Heart left ventricle (tissue), 16 donors: ENCODE results near the gene MIB2. TPM values are rescaled to one million over a fixed set of nuclear protein-coding genes. Genes with fewer than 3 reads are reported as not detected.
A peak's percentile ranks its signal among the peaks of the same experiment; 100 is the strongest.

Experiments used
- ATAC-seq, 4 donors: fragments of 200-7000 bp; cut with Tn5 transposase; one replicate each; pipeline ENCODE4 v1.9.1; 2020 to 2022; ENCODE audit warnings: moderate library complexity in 4 of 4, mild to moderate bottlenecking in 3 of 4, moderate number of reproducible peaks in 1 of 4
- DNase-seq, 5 donors: peaks; one replicate each; pipeline ENCODE4 v3.0.0-alpha.2; 2020
- H3K27ac ChIP-seq, 12 donors: fragments of 200-600 bp; sonication (generic) in 4 of 12; one replicate each; pipeline versions ENCODE4 v1.5.0 to v1.8.0; 2016 to 2022; ENCODE audit warnings: mild to moderate bottlenecking in 2 of 12
- H3K27me3 ChIP-seq, 9 donors: fragments of 200-600 bp; sonication (generic) in 2 of 9; one replicate each; pipeline versions ENCODE4 v1.5.1 to v1.8.0; 2016 to 2022; ENCODE audit warnings: mild to moderate bottlenecking in 3 of 9
- H3K36me3 ChIP-seq, 9 donors: fragments of 200-600 bp; sonication (generic) in 2 of 9; one replicate each; pipeline versions ENCODE4 v1.5.0 to v1.8.0; 2018 to 2022; ENCODE audit warnings: mild to moderate bottlenecking in 2 of 9
- H3K4me1 ChIP-seq, 12 donors: fragments of 200-600 bp; sonication (generic) in 4 of 12; one replicate each; pipeline versions ENCODE4 v1.5.0 to v1.8.0; 2016 to 2022; ENCODE audit warnings: mild to moderate bottlenecking in 3 of 12
- H3K4me3 ChIP-seq, 12 donors: fragments of 200-600 bp; sonication (generic) in 4 of 12; one replicate each; pipeline versions ENCODE4 v1.5.0 to v1.8.0; 2017 to 2022; ENCODE audit warnings: mild to moderate bottlenecking in 9 of 12, moderate library complexity in 4 of 12
- H3K9me3 ChIP-seq, 12 donors: fragments of 200-600 bp; sonication (generic) in 4 of 12; one replicate each; pipeline versions ENCODE4 v1.5.0 to v1.8.0; 2016 to 2022; ENCODE audit warnings: mild to moderate bottlenecking in 1 of 12
- POLR2A ChIP-seq, 2 donors: fragments of 450-650 bp; IDR thresholded peaks; one replicate each; pipeline ENCODE4 v1.6.1; 2017; ENCODE audit warnings: antibody characterized with exemption in 2 of 2, mild to moderate bottlenecking in 2 of 2, moderate library complexity in 2 of 2
- WGBS, 4 donors: extraction: QIAGEN DNeasy Blood & Tissue Kit in 2 of 4; methylation state at CpG; one replicate each; pipeline versions ENCODE4 v1.1.5 to v1.1.7; 2013 to 2018; 5-methylcytosine and 5-hydroxymethylcytosine counted together
- intact Hi-C, 10 donors: fragments of 100-400 bp; cut with DNase I; formaldehyde crosslinking; loops; one replicate each; pipeline versions ENCODE4 v1.11.1 to v1.14.2; 2022
- polyA plus RNA-seq, 2 donors: library from polyadenylated mRNA; stranded (reverse); fragments of 200-250 nt; gene quantifications; one replicate each; pipeline ENCODE4 v1.2.3, GENCODE V29; 2013
- total RNA-seq, 9 donors: library from RNA; depleted of rRNA in 2 of 9; stranded (reverse); fragments of >200 nt in 2 of 9; fragmentation: NEBNext Ultra II Directional in 3 of 9; extraction: Animal tissue kit (Norgen Biotek cat#: 25700) in 3 of 9; gene quantifications; one replicate each; pipeline versions ENCODE4 v1.1.0 to v1.2.4, GENCODE V29; 2016 to 2023
- TF ChIP-seq, protein P1 (sequence below), 12 donors: fragments of 200-600 bp; sonication (generic) in 4 of 12; IDR thresholded peaks; one replicate each; pipeline versions ENCODE4 v1.5.0 to v1.8.0; 2018 to 2022; ENCODE audit warnings: antibody characterized with exemption in 12 of 12, mild to moderate bottlenecking in 5 of 12
- donor health status: ischemic (EF 13 %, LVEDD 7.1; RV severe dilation, severe dysfunction).
- donor health status: healthy with polysubstance abuse.
- donor health status: DM: no; HTN: yes; CAD: no.
- donor health status: DM: no; HTN: no; CAD: no.
- donor health status: ischemic (EF 25% LVEDD 6.9; RV normal size, moderate dysfunction).
- donor health status: ischemic (EF 25% LVEDD 5.7; RV mildly dilated, moderate dysfunction).
- donor health status: healthy.
- donor health status: DM: yes; HTN: yes; CAD: no.
- donor health status: ischemic (EF 35%, LVEDD 5.7; RV mildly dilated, moderate dysfunction).
- donor health status: nonischemic (EF 11% LVEDD 7.7; RV severe dilation, severe dysfunction).
- donor health status: DM: yes; HTN: yes; CAD: no.
- donor health status: PGD.
- donor health status: ischemic (EF 29% LVEDD 5.4; RV normal size, mild dysfunction).
- donor health status: nonischemic (EF 23%, LVEDD 6.1; RV moderate dilation, normal function).

The MIB2 gene
- total and polyA plus RNA-seq, 11 donors: 40.7 to 121 (median 76.3) TPM

DNA sequence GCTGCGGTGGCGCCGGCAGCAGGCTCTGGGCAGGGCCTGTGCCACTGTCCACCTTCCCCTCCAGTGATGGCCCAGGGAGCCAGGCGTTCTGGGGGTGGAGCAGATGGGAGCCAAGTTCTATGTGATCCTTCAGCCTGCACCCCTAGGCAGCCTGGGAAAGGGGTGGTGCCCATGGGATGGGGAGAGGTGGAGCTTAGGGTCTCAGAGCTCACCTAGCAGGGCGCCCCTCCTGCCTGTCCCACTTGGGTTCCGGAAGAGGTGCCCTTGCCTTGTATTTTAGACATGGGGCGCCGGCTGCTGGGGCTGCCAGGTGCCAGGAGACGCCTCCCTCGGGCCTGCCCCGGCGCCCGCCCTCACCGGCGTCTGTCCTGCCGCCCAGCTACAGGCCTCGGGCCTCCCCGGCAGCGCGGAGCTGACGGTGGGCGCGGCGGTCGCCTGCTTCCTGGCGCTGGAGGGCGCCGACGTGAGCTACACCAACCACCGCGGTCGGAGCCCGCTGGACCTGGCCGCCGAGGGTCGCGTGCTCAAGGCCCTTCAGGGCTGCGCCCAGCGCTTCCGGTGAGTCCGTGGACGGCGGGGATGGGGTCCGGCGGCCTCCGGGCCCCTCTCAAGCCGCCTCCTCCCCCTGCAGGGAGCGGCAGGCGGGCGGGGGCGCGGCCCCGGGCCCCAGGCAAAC lies 13.6 kb downstream of the MIB2 start:
- intact Hi-C loops: no loop called here
- H3K4me3 ChIP-seq: peak overlapping the region in 2 of 12 donors; percentile 15 to 44
- no peaks in the 10 kb centered on the region for H3K9me3 ChIP-seq
- DNase-seq (peak in 2 of 5 donors; percentile 34 to 51), ATAC-seq (no peak)
- peaks cover 0 to 42% (median 11%) of the 10 kb centered on the region in 12 donors for H3K4me1 ChIP-seq
- 66 to 85% (median 77%) methylated on average over 15 to 53 of the region's 53 CpGs for WGBS, 4 donors
- TF ChIP-seq, protein P1, sequence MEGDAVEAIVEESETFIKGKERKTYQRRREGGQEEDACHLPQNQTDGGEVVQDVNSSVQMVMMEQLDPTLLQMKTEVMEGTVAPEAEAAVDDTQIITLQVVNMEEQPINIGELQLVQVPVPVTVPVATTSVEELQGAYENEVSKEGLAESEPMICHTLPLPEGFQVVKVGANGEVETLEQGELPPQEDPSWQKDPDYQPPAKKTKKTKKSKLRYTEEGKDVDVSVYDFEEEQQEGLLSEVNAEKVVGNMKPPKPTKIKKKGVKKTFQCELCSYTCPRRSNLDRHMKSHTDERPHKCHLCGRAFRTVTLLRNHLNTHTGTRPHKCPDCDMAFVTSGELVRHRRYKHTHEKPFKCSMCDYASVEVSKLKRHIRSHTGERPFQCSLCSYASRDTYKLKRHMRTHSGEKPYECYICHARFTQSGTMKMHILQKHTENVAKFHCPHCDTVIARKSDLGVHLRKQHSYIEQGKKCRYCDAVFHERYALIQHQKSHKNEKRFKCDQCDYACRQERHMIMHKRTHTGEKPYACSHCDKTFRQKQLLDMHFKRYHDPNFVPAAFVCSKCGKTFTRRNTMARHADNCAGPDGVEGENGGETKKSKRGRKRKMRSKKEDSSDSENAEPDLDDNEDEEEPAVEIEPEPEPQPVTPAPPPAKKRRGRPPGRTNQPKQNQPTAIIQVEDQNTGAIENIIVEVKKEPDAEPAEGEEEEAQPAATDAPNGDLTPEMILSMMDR (IDR thresholded peaks at IDR 0.05): no peak
- no peak for TF ChIP-seq POLR2A (IDR thresholded peaks at IDR 0.05)
- peaks cover 0 to 37% (median 10%) of the 10 kb centered on the region in 9 donors for H3K36me3 ChIP-seq
- peak overlapping the region in 1 of 12 donors; percentile 58 for H3K27ac ChIP-seq
- peaks cover 0 to 29% (median 8%) of the 10 kb centered on the region in 9 donors for H3K27me3 ChIP-seq

- H3K36me3 ChIP-seq: peaks cover 0 to 33% (median 8%) of the 10 kb centered on the region in 9 donors
- H3K9me3 ChIP-seq: no peaks in the 10 kb centered on the region
- peak overlapping the region in 2 of 12 donors; percentile 15 to 44 for H3K4me3 ChIP-seq
- DNase-seq (peak in 4 of 5 donors; percentile 21 to 79 (median 32)), ATAC-seq (no peak)
- H3K4me1 ChIP-seq: peaks cover 0 to 40% (median 11%) of the 10 kb centered on the region in 12 donors
- 67 to 83% (median 78%) methylated on average over 29 to 48 of the region's 48 CpGs for whole genome bisulfite sequencing, 4 donors
- no peak for TF ChIP-seq POLR2A (IDR thresholded peaks at IDR 0.05)
- TF ChIP-seq, protein P1 (IDR thresholded peaks at IDR 0.05): no peak
- intact Hi-C loops: loop anchor here in 1 of 10 donors (2.0 kb wide), 1 partner anchor 15 kb away; the partner anchor contains the start of gene MIB2
- H3K27ac ChIP-seq: peak overlapping the region in 3 of 12 donors; percentile 58 to 90 (median 69)
- peaks cover 0 to 29% (median 8%) of the 10 kb centered on the region in 9 donors for H3K27me3 ChIP-seq
Observed at GRCh38 chr1:1629430-1630190, 14.3 kb downstream of the MIB2 start.

DNA sequence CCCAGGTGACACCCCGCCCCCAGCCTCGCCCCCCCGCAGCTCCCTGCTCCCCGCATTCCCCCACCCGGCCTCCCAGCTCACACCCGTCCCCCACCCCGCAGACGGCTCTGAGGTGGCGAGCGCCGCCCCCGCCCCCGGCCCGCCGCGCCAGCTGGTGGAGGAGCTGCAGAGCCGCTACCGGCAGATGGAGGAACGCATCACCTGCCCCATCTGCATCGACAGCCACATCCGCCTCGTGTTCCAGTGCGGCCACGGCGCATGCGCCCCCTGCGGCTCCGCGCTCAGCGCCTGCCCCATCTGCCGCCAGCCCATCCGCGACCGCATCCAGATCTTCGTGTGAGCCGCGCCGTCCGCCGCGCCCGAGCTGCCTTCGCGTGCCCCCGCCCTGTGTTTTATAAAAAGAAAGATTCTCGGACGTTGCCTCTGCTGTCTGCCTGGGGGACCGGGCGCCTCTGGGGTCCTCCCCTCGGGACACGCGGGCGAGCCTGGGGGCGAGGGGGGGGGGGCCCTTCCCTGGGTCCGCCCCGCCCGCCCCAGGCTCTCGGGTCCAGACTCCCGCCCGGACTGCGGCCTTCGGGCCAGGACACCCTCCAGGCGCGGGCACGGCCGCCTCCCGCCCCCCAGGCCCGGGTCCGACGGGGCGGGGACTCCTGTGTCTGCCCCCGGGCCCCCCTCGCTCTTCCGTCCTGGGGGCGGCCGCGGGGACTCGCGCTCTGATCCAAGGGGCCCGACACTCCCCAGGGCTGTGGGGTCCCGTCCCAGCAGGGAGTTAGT lies 15.1 kb downstream of the MIB2 start:
- Histone ChIP-seq H3K27ac (peak overlapping the region; percentile 20 to 94 (median 80)), H3K27me3 (peaks cover 0 to 29% (median 8%) of the 10 kb centered on the region in 9 donors), H3K4me1 (peaks cover 0 to 33% (median 6%) of the 10 kb centered on the region in 12 donors), H3K36me3 (peaks cover 0 to 33% (median 8%) of the 10 kb centered on the region in 9 donors), H3K9me3 (no peaks in the 10 kb centered on the region), H3K4me3 (peak overlapping the region in 10 of 12 donors; percentile 24 to 55 (median 43))
- TF ChIP-seq, protein P1 (IDR thresholded peaks at IDR 0.05): no peak
- no peak for TF ChIP-seq POLR2A (IDR thresholded peaks at IDR 0.05)
- 38 to 80% (median 52%) methylated on average over 26 to 81 of the region's 81 CpGs for WGBS, 4 donors
- peak in 3 of 4 donors; percentile 3 to 17 (median 6) for ATAC-seq
- peak; percentile 63 to 90 (median 72) for DNase-seq
- intact Hi-C loops: loop anchor here in 1 of 10 donors (2.0 kb wide), 1 partner anchor 16 kb away; the partner anchor contains the start of gene MIB2
